WERI-Rb-1 (cell line): ENCODE measurements around the gene NR5A2.

Source experiments
- DNase-seq: peaks from one replicate; pipeline ENCODE4 v3.0.0-alpha.2; 2020
- H3K27ac ChIP-seq: fragments of 250-450 bp; sonication (Bioruptor Pico); 2 replicates; pipeline ENCODE4 v1.5.1; 2020; ENCODE audit warnings: mild to moderate bottlenecking, moderate library complexity
- H3K27me3 ChIP-seq: fragments of 250-450 bp; sonication (Bioruptor Pico); 2 replicates; pipeline ENCODE4 v1.5.1; 2021; ENCODE audit warnings: mild to moderate bottlenecking, low read depth, moderate library complexity; ENCODE audit not compliant: insufficient read depth, severe bottlenecking
- H3K36me3 ChIP-seq: fragments of 250-450 bp; sonication (Bioruptor Pico); 2 replicates; pipeline ENCODE4 v1.5.1; 2020; ENCODE audit warnings: mild to moderate bottlenecking, moderate library complexity
- H3K4me3 ChIP-seq: 2 replicates; pipeline ENCODE4 v1.5.1; 2011; ENCODE audit warnings: low read depth, mild to moderate bottlenecking, control low read depth, low read length
- H3K9me3 ChIP-seq: fragments of 250-450 bp; sonication (Bioruptor Pico); 2 replicates; pipeline ENCODE4 v1.5.1; 2021; ENCODE audit warnings: mild to moderate bottlenecking, moderate library complexity; ENCODE audit not compliant: severe bottlenecking
- TF ChIP-seq, protein P1 (sequence below): IDR thresholded peaks from 2 replicates; pipeline ENCODE4 v1.5.1; 2011; ENCODE audit warnings: low read depth, mild to moderate bottlenecking, control low read depth, inconsistent platforms, low read length

NR5A2 gene

DNA sequence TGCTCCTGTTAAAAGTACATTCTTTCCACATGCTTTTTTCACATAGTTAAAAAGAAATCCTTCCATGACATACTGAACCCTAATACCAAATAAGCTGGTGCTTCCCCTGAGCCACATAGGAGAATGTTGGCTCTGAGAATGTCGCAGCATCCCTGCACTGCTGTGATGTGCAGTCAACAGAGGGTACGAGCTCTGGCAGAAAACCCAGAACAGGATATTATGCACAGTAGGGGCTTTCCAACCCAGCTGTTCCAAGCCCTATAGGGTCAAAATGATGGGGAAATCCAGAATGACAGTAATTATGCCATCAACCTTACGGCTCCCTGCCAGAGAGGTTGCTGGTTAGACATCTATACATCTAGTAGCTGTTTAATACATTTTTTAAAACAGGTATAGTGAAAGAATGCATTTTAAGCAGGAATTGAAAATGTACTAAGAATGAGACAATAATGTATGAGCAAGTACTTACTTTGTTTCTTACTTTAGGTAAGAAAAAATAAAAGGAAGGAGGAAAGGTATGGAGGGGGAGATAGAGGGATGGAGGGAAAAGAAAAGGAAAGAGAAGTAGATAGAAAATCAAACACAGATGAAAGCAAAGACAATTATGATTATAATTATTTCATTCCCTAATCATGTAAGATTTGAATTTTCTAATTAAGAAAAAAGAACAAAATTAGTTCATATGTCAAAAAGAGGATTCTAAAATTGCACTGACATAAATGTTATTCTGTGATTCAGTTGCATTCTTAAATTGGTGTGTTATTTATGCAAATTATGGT lies 126.0 kb downstream of the NR5A2 start:
- TF ChIP-seq, protein P1, sequence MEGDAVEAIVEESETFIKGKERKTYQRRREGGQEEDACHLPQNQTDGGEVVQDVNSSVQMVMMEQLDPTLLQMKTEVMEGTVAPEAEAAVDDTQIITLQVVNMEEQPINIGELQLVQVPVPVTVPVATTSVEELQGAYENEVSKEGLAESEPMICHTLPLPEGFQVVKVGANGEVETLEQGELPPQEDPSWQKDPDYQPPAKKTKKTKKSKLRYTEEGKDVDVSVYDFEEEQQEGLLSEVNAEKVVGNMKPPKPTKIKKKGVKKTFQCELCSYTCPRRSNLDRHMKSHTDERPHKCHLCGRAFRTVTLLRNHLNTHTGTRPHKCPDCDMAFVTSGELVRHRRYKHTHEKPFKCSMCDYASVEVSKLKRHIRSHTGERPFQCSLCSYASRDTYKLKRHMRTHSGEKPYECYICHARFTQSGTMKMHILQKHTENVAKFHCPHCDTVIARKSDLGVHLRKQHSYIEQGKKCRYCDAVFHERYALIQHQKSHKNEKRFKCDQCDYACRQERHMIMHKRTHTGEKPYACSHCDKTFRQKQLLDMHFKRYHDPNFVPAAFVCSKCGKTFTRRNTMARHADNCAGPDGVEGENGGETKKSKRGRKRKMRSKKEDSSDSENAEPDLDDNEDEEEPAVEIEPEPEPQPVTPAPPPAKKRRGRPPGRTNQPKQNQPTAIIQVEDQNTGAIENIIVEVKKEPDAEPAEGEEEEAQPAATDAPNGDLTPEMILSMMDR, result no peak
- DNase-seq, result no peak
- no peaks in the 10 kb centered on the region for H3K36me3 ChIP-seq
- no peak overlapping the region for H3K27ac ChIP-seq
- H3K4me3 ChIP-seq, result no peak overlapping the region
- H3K27me3 ChIP-seq, result no peaks in the 10 kb centered on the region
- no peaks in the 10 kb centered on the region for H3K9me3 ChIP-seq

DNA sequence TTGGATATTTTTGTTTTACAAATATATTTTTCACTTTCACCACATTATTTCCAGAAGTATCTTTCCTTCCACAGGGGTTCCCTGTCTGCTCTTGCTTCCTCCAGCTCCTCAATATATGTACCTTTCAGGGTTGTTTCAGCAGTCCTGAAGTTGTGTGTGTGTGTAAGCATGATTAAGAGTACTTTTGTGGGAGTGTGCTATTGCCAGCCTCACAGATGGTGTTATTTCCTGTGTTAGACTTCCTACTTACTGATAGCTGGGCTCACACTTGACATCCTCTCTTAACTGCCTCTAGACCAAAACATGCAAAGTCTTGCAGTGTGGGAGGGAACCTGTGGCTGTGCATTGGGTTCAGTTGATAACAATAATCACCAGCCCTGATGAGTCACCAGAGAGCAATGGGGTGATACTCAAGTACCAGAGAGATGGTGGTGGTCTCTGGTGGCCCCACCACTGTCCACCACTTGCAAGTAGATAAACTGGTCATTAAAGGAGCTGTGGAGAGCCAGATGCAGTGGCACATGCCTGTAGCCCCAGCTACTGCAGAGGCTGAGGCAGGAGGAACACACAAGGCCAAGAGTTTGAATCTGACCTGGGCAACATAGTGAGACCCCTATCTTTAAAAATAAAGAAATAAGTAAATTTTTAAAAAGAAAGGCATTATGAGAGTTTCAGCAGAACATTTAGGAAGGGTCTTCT lies 126.7 kb downstream of the NR5A2 start:
- TF ChIP-seq, protein P1, result no peak
- DNase-seq, result no peak
- H3K27ac ChIP-seq, result no peak overlapping the region
- no peaks in the 10 kb centered on the region for H3K9me3 ChIP-seq
- H3K27me3 ChIP-seq, result no peaks in the 10 kb centered on the region
- H3K4me3 ChIP-seq, result no peak overlapping the region
- H3K36me3 ChIP-seq, result no peaks in the 10 kb centered on the region

DNA sequence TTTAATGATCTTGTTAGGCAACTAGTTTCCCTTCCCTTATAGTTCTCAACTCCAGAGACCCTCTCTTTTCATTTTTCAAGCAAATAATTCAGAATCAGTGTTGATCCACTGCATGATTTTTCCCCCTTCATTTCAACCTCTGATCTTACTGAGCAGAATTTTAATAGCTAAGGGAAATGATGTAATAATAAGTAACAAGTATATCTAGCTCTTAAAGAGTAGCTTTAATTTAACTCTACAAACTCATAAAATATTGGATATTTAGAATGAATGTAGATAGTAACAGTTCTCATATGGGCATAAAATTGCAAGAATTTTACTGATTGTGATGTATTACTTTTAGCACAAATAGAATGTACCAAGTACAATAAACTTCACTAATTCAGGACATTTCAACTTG lies 130.2 kb downstream of the NR5A2 start:
- Histone ChIP-seq H3K27me3 (no peaks in the 10 kb centered on the region), H3K4me3 (no peak overlapping the region), H3K27ac (no peak overlapping the region), H3K36me3 (no peaks in the 10 kb centered on the region), H3K9me3 (no peaks in the 10 kb centered on the region)
- no peak for DNase-seq
- TF ChIP-seq, protein P1, result no peak

DNA sequence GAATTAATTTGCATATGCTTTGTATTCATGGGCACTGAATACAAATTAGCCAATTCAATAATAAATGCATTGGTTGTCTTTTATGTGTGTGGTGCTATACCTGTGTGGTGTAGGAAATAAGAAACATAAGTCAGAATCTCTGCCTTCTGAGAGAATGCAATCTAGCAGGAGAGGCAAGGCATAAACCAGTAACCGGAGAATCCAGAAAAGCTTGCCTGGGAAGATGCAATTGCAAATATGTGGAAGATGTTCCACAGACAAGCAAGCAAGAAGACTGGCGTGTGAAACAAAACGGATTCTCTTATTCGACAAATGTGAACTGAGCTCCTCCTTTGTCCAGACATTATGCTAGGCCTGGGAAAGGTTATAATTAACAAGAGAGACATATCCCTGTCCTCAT lies 134.3 kb downstream of the NR5A2 start:
- TF ChIP-seq, protein P1, result no peak
- no peak for DNase-seq
- peaks cover 3% of the 10 kb centered on the region for H3K9me3 ChIP-seq
- H3K36me3 ChIP-seq, result no peaks in the 10 kb centered on the region
- H3K4me3 ChIP-seq, result no peak overlapping the region
- no peak overlapping the region for H3K27ac ChIP-seq
- H3K27me3 ChIP-seq, result no peaks in the 10 kb centered on the region

DNA sequence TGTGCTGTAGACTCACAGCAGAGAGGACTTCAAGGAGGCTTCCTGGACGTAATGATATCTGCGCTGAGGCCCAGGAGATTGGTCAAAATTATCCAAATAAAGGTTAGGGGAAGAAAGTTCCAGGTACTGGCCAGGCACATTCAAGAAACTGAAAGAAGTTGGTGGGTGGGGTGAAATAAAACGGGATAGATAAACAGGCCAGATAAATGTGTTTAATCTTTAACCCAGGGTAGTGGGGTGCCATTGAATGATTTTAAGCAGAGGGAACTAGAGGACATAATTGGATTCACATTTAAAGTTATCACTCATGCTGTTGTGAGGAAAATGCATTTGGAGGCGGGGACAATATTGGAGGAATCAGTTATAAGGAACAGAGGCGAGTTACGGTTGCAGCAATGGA lies 134.7 kb downstream of the NR5A2 start:
- TF ChIP-seq, protein P1, result no peak
- Histone ChIP-seq H3K36me3 (no peaks in the 10 kb centered on the region), H3K9me3 (peaks cover 3% of the 10 kb centered on the region), H3K27ac (no peak overlapping the region), H3K27me3 (no peaks in the 10 kb centered on the region), H3K4me3 (no peak overlapping the region)
- no peak for DNase-seq
